H9 (cell line): ENCODE results near the gene AIMP2. TPM values are rescaled to one million over a fixed set of nuclear protein-coding genes. Genes with fewer than 3 reads are reported as not detected.
A peak's percentile ranks its signal among the peaks of the same experiment; 100 is the strongest.

Source experiments
- DNase-seq: peaks from one replicate; pipeline ENCODE4 v3.0.0-alpha.2; 2017
- H2AFZ ChIP-seq: one replicate; pipeline ENCODE4 v1.6.1; 2013; ENCODE audit warnings: mild to moderate bottlenecking, low read length, control low read depth, moderate library complexity
- H2AK5ac ChIP-seq: 2 replicates; pipeline ENCODE4 v1.6.1; 2013; ENCODE audit warnings: low read length, control low read depth, mixed read lengths; ENCODE audit not compliant: insufficient read length
- H2BK120ac ChIP-seq: one replicate; pipeline ENCODE4 v1.6.1; 2013; ENCODE audit warnings: low read depth, mild to moderate bottlenecking, low read length, control low read depth, inconsistent platforms; ENCODE audit not compliant: poor library complexity, severe bottlenecking
- H2BK12ac ChIP-seq: 2 replicates; pipeline ENCODE4 v1.6.1; 2013; ENCODE audit warnings: low read length, control low read depth, mixed read lengths, low read depth; ENCODE audit not compliant: insufficient read length
- H2BK15ac ChIP-seq: 2 replicates; pipeline ENCODE4 v1.6.1; 2013; ENCODE audit warnings: low read depth, low read length, control low read depth
- H2BK20ac ChIP-seq: one replicate; pipeline ENCODE4 v1.6.1; 2013; ENCODE audit warnings: low read depth, mild to moderate bottlenecking, low read length, control low read depth, inconsistent platforms; ENCODE audit not compliant: poor library complexity, severe bottlenecking
- H2BK5ac ChIP-seq: 2 replicates; pipeline ENCODE4 v1.6.1; 2013; ENCODE audit warnings: low read length, control low read depth, mixed read lengths; ENCODE audit not compliant: insufficient read length
- H3K14ac ChIP-seq: 2 replicates; pipeline ENCODE4 v1.6.1; 2013; ENCODE audit warnings: low read length, control low read depth; ENCODE audit not compliant: insufficient read depth
- H3K18ac ChIP-seq: 2 replicates; pipeline ENCODE4 v1.6.1; 2013; ENCODE audit warnings: low read depth, mild to moderate bottlenecking, mixed read lengths, low read length, control low read depth; ENCODE audit not compliant: insufficient read length
- H3K23ac ChIP-seq: 2 replicates; pipeline ENCODE4 v1.6.1; 2013; ENCODE audit warnings: low read length, control low read depth, mixed read lengths, low read depth; ENCODE audit not compliant: insufficient read length
- H3K23me2 ChIP-seq: 2 replicates; pipeline ENCODE4 v1.6.1; 2013; ENCODE audit warnings: low read depth, mild to moderate bottlenecking, mixed read lengths, low read length, control low read depth; ENCODE audit not compliant: insufficient read length, poor library complexity, severe bottlenecking
- H3K27ac ChIP-seq: 2 replicates; pipeline ENCODE4 v1.5.1; 2013; ENCODE audit warnings: low read length, control low read depth, mixed read lengths, low read depth; ENCODE audit not compliant: insufficient read length
- H3K27me3 ChIP-seq: 2 replicates; pipeline ENCODE4 v1.6.1; 2013; ENCODE audit warnings: low read length, control low read depth, inconsistent platforms; ENCODE audit not compliant: insufficient read depth
- H3K4ac ChIP-seq: 2 replicates; pipeline ENCODE4 v1.6.1; 2013; ENCODE audit warnings: low read depth, mild to moderate bottlenecking, control low read depth, inconsistent platforms, low read length, moderate library complexity
- H3K4me1 ChIP-seq: 2 replicates; pipeline ENCODE4 v1.6.1; 2013; ENCODE audit warnings: low read length, control low read depth, inconsistent platforms; ENCODE audit not compliant: insufficient read depth
- H3K4me2 ChIP-seq: 2 replicates; pipeline ENCODE4 v1.6.1; 2013; ENCODE audit warnings: low read length, control low read depth, mixed read lengths; ENCODE audit not compliant: insufficient read length, insufficient read depth
- H3K56ac ChIP-seq: 2 replicates; pipeline ENCODE4 v1.6.1; 2013; ENCODE audit warnings: low read depth, mild to moderate bottlenecking, mixed read lengths, low read length, control low read depth; ENCODE audit not compliant: insufficient read length
- H3K79me1 ChIP-seq: 2 replicates; pipeline ENCODE4 v1.6.1; 2013; ENCODE audit warnings: low read depth, mild to moderate bottlenecking, moderate library complexity, low read length, control low read depth, inconsistent platforms; ENCODE audit not compliant: insufficient read depth, poor library complexity, severe bottlenecking
- H3K79me2 ChIP-seq: 2 replicates; pipeline ENCODE4 v1.6.1; 2013; ENCODE audit warnings: low read length, control low read depth, inconsistent platforms; ENCODE audit not compliant: insufficient read depth
- H3K9ac ChIP-seq: 2 replicates; pipeline ENCODE4 v1.6.1; 2013; ENCODE audit warnings: low read length, control low read depth, mixed read lengths; ENCODE audit not compliant: insufficient read length; ENCODE audit errors: extremely low read depth
- H3K9me3 ChIP-seq: one replicate; pipeline ENCODE4 v1.6.1; 2013; ENCODE audit warnings: low read depth, low read length, inconsistent platforms; ENCODE audit not compliant: control insufficient read depth
- H3T11ph ChIP-seq: one replicate; pipeline ENCODE4 v1.6.1; 2013; ENCODE audit warnings: mild to moderate bottlenecking, low read length, control low read depth, inconsistent platforms
- H4K20me1 ChIP-seq: one replicate; pipeline ENCODE4 v1.6.1; 2013; ENCODE audit not compliant: control insufficient read depth, insufficient read length, insufficient read depth
- H4K5ac ChIP-seq: 2 replicates; pipeline ENCODE4 v1.6.1; 2013; ENCODE audit warnings: low read depth, mild to moderate bottlenecking, mixed read lengths, low read length, control low read depth; ENCODE audit not compliant: insufficient read length
- H4K8ac ChIP-seq: replicated peaks from 2 replicates; pipeline ENCODE4 v1.6.1; 2013; ENCODE audit warnings: low read length, control low read depth, mixed read lengths, low read depth; ENCODE audit not compliant: insufficient read length
- H4K91ac ChIP-seq: 2 replicates; pipeline ENCODE4 v1.6.1; 2013; ENCODE audit warnings: low read depth, mild to moderate bottlenecking, moderate library complexity, mixed read lengths, low read length, control low read depth; ENCODE audit not compliant: insufficient read length
- H3K27ac Mint-ChIP-seq, 3 experiments: 2 replicates in 2 of 3; 3 replicates in 1 of 3; pipeline ENCODE4 v1.8.0; 2020 to 2021; ENCODE audit warnings: mixed read lengths in 3 of 3, mild to moderate bottlenecking in 1 of 3, moderate library complexity in 1 of 3
- H3K27me3 Mint-ChIP-seq: 2 replicates; pipeline ENCODE4 v1.8.0; 2021; ENCODE audit warnings: low read depth, mild to moderate bottlenecking, moderate library complexity, mixed read lengths
- H3K36me3 Mint-ChIP-seq, 3 experiments: 2 replicates in 2 of 3; 3 replicates in 1 of 3; pipeline ENCODE4 v1.8.0; 2020 to 2021; ENCODE audit warnings: low read depth in 3 of 3, mixed read lengths in 3 of 3; ENCODE audit not compliant: insufficient read depth in 1 of 3
- H3K4me1 Mint-ChIP-seq, 2 experiments: 2 replicates each; pipeline ENCODE4 v1.8.0; 2020; ENCODE audit warnings: mixed read lengths in 2 of 2
- H3K4me3 Mint-ChIP-seq, 2 experiments: 2 replicates in 1 of 2; 3 replicates in 1 of 2; pipeline ENCODE4 v1.8.0; 2020 to 2021; ENCODE audit warnings: mild to moderate bottlenecking in 2 of 2, mixed read lengths in 2 of 2, moderate library complexity in 1 of 2
- H3K9me3 Mint-ChIP-seq, 2 experiments: 2 replicates in 1 of 2; 3 replicates in 1 of 2; pipeline ENCODE4 v1.8.0; 2020; ENCODE audit warnings: mild to moderate bottlenecking in 2 of 2, mixed read lengths in 2 of 2, moderate library complexity in 1 of 2
- WGBS: extraction: QIAGEN DNeasy Blood & Tissue Kit; methylation state at CpG from one replicate; pipeline ENCODE4 v1.1.7; 2013; ENCODE audit warnings: missing lambda C conversion rate, low lambda C conversion rate, mixed read lengths; ENCODE audit not compliant: insufficient read length; ENCODE audit errors: extremely low coverage; 5-methylcytosine and 5-hydroxymethylcytosine counted together
- total RNA-seq: library from RNA; stranded (reverse); gene quantifications from 2 replicates; pipeline ENCODE4 v1.2.1, GENCODE V29; 2021
- TF ChIP-seq, protein P1 (sequence below): fragments of 200-600 bp; sonication (generic); conservative IDR thresholded peaks from 3 replicates; pipeline ENCODE4 v1.8.0; 2021; ENCODE audit warnings: antibody characterized with exemption, mild to moderate bottlenecking

AIMP2 gene
- total RNA-seq, 1 experiment from 2014 or later: 78.2 TPM

DNA sequence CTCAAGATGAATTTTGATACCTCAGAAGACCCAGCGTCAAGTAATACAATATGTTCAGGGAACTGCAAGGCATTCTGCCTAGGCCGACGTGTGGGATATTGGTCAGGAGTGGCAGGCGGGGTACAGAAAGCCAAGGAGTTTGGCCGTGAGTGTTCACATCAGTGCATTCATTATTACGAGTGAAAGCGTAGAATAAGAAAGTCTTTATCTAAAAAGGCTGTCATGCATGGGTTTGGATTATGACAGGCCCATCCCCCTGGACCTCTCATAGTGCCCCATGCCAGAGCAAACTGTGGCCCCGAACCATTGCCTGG, 7.5 kb downstream of the AIMP2 start:
- no peak overlapping the region for H3K4me3 Mint-ChIP-seq
- no peaks in the 10 kb centered on the region for H3K23me2 ChIP-seq
- no peaks in the 10 kb centered on the region for H3K79me1 ChIP-seq

More for the DNA sequence above, 7.5 kb downstream of the AIMP2 start:
- H3K4me2 ChIP-seq: no peak overlapping the region
- no peak overlapping the region for H3K27ac ChIP-seq
- H2BK5ac ChIP-seq: no peak overlapping the region
- H2BK12ac ChIP-seq: no peak overlapping the region
- H3K18ac ChIP-seq: no peak overlapping the region
- no peaks in the 10 kb centered on the region for H3K9me3 ChIP-seq
- no peak for DNase-seq
- peaks cover 2% of the 10 kb centered on the region for H4K20me1 ChIP-seq
- peaks cover 2% of the 10 kb centered on the region; the same call in 1 of the 2 replicates for H3K79me2 ChIP-seq
- H3T11ph ChIP-seq: no peak overlapping the region
- no peaks in the 10 kb centered on the region for H3K4me1 ChIP-seq
- TF ChIP-seq, protein P1, sequence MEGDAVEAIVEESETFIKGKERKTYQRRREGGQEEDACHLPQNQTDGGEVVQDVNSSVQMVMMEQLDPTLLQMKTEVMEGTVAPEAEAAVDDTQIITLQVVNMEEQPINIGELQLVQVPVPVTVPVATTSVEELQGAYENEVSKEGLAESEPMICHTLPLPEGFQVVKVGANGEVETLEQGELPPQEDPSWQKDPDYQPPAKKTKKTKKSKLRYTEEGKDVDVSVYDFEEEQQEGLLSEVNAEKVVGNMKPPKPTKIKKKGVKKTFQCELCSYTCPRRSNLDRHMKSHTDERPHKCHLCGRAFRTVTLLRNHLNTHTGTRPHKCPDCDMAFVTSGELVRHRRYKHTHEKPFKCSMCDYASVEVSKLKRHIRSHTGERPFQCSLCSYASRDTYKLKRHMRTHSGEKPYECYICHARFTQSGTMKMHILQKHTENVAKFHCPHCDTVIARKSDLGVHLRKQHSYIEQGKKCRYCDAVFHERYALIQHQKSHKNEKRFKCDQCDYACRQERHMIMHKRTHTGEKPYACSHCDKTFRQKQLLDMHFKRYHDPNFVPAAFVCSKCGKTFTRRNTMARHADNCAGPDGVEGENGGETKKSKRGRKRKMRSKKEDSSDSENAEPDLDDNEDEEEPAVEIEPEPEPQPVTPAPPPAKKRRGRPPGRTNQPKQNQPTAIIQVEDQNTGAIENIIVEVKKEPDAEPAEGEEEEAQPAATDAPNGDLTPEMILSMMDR: no peak
- no peak overlapping the region for H4K8ac ChIP-seq
- no peak overlapping the region for H2BK15ac ChIP-seq
- H3K27me3 ChIP-seq: no peaks in the 10 kb centered on the region
- Mint-ChIP-seq H3K27me3 (no peaks in the 10 kb centered on the region), H3K4me1 (no peaks in the 10 kb centered on the region; a peak in 1 of 4 replicates), H3K9me3 (no peaks in the 10 kb centered on the region), H3K36me3 (peaks cover 70 to 94% (median 85%) of the 10 kb centered on the region in 3 experiments), H3K27ac (peak overlapping the region; percentile 39 to 82 (median 57); a peak in 3 of 7 replicates)
- H3K4ac ChIP-seq: no peak overlapping the region
- no peak overlapping the region for H3K14ac ChIP-seq
- H2BK120ac ChIP-seq: no peak overlapping the region
- WGBS: no CpG with 5 or more reads among the region's 8 CpGs
- no peak overlapping the region for H4K91ac ChIP-seq
- H4K5ac ChIP-seq: no peak overlapping the region
- H2AK5ac ChIP-seq: no peak overlapping the region
- H3K9ac ChIP-seq: no peak overlapping the region
- H2BK20ac ChIP-seq: no peak overlapping the region
- H2AFZ ChIP-seq: no peak overlapping the region
- H3K23ac ChIP-seq: no peak overlapping the region
- H3K56ac ChIP-seq: no peak overlapping the region
